ENCODE measurements around the gene NCAM1. TPM values are rescaled to one million over a fixed set of nuclear protein-coding genes. Genes with fewer than 3 reads are reported as not detected.

NCAM1 gene
- total RNA-seq, 2 donors from 2014 or later, result 42.0 to 69.2 TPM

GRCh38 chr11:113090716-113091480 is 129.7 kb downstream of the NCAM1 start:
- ATAC-seq (ENCODE audit: insufficient number of reproducible peaks, low FRiP score, low read depth) (no peak), DNase-seq (ENCODE audit: low spot score) (no peak)
- no peak overlapping the region for H3K27ac ChIP-seq
- no peaks in the 10 kb centered on the region for H3K4me1 ChIP-seq (ENCODE audit: control insufficient read depth in 1 of 2, low read depth in 2 of 2)
- TF ChIP-seq CTCF (IDR thresholded peaks at IDR 0.05), result no peak
- no peaks in the 10 kb centered on the region for H3K9me3 ChIP-seq
- no peak overlapping the region for H3K4me3 ChIP-seq
- H3K27me3 ChIP-seq (replicated peaks; ENCODE audit: insufficient read depth), result no peaks in the 10 kb centered on the region
- H3K36me3 ChIP-seq, result no peaks in the 10 kb centered on the region

GRCh38 chr11:113091481-113091780 is 130.2 kb downstream of the NCAM1 start:
- no peaks in the 10 kb centered on the region for H3K9me3 ChIP-seq
- DNase-seq (ENCODE audit: low spot score), result no peak
- no peaks in the 10 kb centered on the region for H3K4me1 ChIP-seq (ENCODE audit: control insufficient read depth in 1 of 2, low read depth in 2 of 2)
- no peaks in the 10 kb centered on the region for H3K27me3 ChIP-seq (replicated peaks; ENCODE audit: insufficient read depth)
- H3K27ac ChIP-seq, result no peak overlapping the region
- TF ChIP-seq CTCF (IDR thresholded peaks at IDR 0.05), result no peak
- no peak for ATAC-seq (ENCODE audit: insufficient number of reproducible peaks, low FRiP score, low read depth)
- H3K4me3 ChIP-seq, result no peak overlapping the region
- no peaks in the 10 kb centered on the region for H3K36me3 ChIP-seq

- DNase-seq (ENCODE audit: low spot score), result no peak
- Histone ChIP-seq H3K4me1 (ENCODE audit: control insufficient read depth in 1 of 2, low read depth in 2 of 2) (no peaks in the 10 kb centered on the region), H3K9me3 (no peaks in the 10 kb centered on the region), H3K4me3 (no peak overlapping the region), H3K27ac (no peak overlapping the region), H3K36me3 (no peaks in the 10 kb centered on the region), H3K27me3 (replicated peaks; ENCODE audit: insufficient read depth) (no peaks in the 10 kb centered on the region)
- no peak for ATAC-seq (ENCODE audit: insufficient number of reproducible peaks, low FRiP score, low read depth)
- TF ChIP-seq CTCF (IDR thresholded peaks at IDR 0.05), result no peak
These were observed 135.4 kb downstream of the NCAM1 start for GRCh38 chr11:113096648-113097047.

- Histone ChIP-seq H3K36me3 (no peaks in the 10 kb centered on the region), H3K9me3 (no peaks in the 10 kb centered on the region), H3K27ac (no peak overlapping the region), H3K27me3 (replicated peaks; ENCODE audit: insufficient read depth) (no peaks in the 10 kb centered on the region), H3K4me3 (no peak overlapping the region), H3K4me1 (ENCODE audit: control insufficient read depth in 1 of 2, low read depth in 2 of 2) (no peaks in the 10 kb centered on the region)
- DNase-seq (ENCODE audit: low spot score), result no peak
- TF ChIP-seq CTCF (IDR thresholded peaks at IDR 0.05), result no peak
- no peak for ATAC-seq (ENCODE audit: insufficient number of reproducible peaks, low FRiP score, low read depth)
These were observed 142.9 kb downstream of the NCAM1 start for GRCh38 chr11:113103932-113104690.

- Histone ChIP-seq H3K36me3 (no peaks in the 10 kb centered on the region), H3K27me3 (replicated peaks; ENCODE audit: insufficient read depth) (no peaks in the 10 kb centered on the region), H3K9me3 (no peaks in the 10 kb centered on the region), H3K27ac (no peak overlapping the region), H3K4me3 (no peak overlapping the region), H3K4me1 (ENCODE audit: control insufficient read depth in 1 of 2, low read depth in 2 of 2) (no peaks in the 10 kb centered on the region)
- TF ChIP-seq CTCF (IDR thresholded peaks at IDR 0.05), result no peak
- ATAC-seq (ENCODE audit: insufficient number of reproducible peaks, low FRiP score, low read depth) (no peak), DNase-seq (ENCODE audit: low spot score) (no peak)
These were observed 143.6 kb downstream of the NCAM1 start for GRCh38 chr11:113104691-113105251.

Data from thoracic aorta (tissue), 2 donors.